Epidermal melanocyte (primary cell): ENCODE results near the gene EFNB1.

Source experiments
- DNase-seq: peaks from one replicate; pipeline ENCODE4 v3.0.0; 2011; ENCODE audit warnings: low spot score; ENCODE audit not compliant: insufficient read length

The EFNB1 gene

GRCh38 chrX:68881911-68882310, 53.1 kb downstream of the EFNB1 start:
- no peak for DNase-seq

GRCh38 chrX:68883800-68884199, 55.0 kb downstream of the EFNB1 start:
- no peak for DNase-seq

- DNase-seq, result no peak
Observed at GRCh38 chrX:68889249-68889648, 60.4 kb downstream of the EFNB1 start.
